Globus pallidus (tissue), 1 donor: Measurements from ENCODE around the gene RPL10L.

Source experiments
- DNase-seq: peaks from one replicate; pipeline ENCODE4 v3.0.0-alpha.2; 2015; ENCODE audit warnings: low spot score

RPL10L gene

DNA sequence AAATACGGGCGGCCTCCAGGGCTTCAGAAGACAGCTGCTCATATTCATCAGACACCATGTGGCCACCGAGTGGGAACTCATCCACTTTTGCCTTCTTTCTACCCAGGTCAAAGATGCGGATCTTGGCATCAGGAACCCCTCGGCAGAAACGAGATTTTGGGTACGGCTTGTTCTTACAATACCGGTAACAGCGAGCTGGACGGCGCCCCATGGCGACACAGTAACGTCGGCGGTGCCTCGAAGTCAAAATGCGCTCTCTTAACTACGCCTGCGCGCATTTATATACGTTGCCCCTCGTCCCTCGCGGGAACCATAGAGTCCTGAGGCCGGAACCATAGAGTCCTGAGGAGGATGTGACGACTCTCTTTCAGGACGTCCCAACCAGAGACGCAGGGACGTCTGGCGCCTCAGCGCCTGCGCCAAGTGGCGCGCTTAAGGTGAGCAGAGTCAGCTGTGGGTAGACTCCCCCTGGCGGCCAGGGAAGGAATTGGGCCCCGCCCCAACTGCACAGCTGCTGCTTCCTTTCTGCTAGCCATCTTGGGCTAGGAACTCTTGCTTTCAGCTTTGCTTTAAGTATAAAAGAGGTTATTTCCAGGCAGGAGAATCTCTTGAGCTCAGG, at the start of gene RPL10L:
RPL10L (minus strand) TSS at position 256 of the 619 bp plus-strand sequence; CDS start at position 211, 45 bp downstream.
- no peak for DNase-seq

DNA sequence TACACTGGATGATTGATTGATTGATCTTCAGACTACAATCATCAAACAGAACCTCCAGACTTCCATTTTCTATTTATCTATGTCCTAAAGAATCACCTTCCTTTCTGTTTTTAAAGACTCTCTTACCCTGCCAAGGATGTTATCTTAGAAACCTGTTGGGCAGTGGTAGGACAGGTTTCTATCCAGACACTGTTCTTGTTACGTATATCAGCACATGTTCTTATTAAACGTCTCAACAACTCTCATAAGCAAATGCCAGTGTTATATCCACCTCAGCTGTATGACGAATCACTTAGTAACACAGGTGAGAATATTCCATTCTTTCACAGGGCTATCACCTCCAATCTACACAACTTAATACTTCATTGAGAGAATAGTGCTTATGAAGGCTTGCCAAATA, 40.2 kb upstream of the RPL10L start:
- no peak for DNase-seq

DNA sequence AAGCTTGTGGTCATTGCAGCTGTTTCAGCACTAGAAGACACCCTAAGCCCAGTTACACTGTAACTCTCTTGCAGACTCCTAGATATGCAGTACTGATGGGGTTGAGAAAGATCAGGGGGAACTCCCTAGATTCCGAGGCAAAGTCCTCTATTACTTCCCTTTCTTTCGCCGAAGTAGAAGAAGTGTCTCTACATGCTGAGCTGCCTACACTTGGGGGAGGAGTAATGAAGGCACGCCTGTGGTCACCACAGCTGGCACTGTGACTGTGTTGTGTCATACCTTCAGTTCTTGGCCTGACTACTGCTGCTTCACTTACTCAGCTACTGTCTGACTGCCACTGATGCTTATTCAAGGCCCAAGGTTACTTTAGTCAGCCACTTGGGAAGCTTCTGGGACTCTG, 35.1 kb upstream of the RPL10L start:
- DNase-seq: no peak

DNA sequence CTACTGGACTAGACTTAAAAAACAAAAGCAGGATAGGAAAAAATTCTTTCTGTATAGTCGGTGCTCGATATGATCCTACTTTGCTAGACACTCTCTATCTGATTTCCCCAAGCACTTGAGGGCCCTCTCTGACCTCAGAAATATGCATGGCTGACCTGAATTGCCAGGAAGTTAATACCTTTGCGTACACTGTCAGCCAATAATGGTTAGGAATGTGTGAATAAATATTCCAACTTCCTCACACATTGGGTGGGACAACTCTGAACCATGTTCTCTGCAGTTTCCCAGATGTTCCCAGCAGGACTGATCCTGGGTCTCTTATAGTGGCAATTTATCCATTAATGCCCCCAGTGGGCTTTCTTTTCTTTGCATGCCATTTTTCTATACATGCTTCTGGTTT, 20.5 kb upstream of the RPL10L start:
- no peak for DNase-seq

DNA sequence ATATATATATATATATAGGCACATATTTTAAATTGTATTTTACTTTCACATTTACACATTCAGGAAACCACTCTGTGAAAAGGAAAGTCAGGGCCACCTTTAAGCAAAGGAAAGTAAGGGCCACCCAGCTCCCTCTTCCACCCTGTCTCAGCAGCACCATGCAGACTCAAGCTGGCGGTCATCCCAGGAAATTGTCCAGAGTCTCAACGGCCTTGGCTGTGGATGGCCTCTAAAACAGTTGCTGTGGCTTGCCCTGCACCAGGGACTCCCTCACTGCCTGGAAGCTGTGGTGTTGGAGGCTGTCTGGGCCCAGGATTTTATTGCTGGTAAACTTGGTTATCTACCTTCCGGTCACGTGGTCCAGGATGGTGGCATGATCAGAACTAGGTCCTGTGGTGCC, 11.8 kb upstream of the RPL10L start:
- DNase-seq: peak; percentile 3

DNA sequence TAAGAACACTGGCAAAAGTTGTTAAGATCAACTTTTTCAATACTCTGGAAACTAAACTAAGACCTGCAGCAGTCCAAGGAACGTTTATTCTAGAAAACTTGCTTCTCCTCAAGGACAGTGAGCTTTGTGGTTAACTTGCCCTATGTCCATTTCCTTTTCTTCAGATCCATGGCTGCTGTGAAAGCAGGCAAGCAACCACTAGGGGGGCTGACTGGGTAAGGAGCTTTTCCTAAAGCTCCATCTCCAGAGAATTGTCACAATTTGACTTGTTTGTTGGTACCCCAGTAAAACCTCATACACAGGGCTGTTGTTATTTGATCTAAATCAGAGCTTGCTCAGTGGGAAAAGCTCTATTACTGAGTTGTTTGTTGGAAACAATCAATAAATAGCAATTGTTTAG, 10.1 kb upstream of the RPL10L start:
- DNase-seq: peak; percentile 3

DNA sequence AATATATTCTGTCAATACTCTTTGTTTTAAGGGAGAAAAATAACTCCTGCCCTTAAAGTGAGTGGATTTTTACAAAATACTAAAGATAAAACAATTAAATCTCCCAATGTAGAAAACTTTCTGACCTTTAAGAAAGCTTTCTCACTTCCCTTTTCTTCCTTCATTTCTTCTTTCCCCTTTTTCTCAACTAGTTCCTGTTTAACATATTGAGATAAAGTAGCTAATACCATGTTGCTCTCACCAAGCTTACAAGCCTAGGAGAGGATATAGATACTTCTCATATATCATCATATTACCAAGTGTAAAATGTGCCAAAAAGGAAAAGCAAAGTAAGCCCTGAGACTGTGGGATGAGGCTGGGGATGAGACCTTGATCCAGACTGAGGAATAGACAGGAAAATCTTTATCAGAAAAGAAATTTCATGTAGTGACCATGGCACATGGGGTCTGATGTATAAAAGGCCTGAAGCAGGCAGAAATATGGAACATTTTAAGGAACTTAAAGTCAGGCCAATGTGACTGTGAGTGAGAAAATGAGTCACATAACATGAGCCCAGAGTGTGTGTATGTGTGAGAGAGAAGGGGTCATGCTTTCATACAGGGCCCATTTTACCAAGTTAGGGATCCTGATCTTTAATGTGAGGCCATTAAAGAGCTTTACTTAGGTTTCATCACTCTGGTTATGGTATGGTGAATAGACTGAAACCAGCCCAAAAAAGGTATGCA, 1.6 kb upstream of the RPL10L start:
- no peak for DNase-seq

DNA sequence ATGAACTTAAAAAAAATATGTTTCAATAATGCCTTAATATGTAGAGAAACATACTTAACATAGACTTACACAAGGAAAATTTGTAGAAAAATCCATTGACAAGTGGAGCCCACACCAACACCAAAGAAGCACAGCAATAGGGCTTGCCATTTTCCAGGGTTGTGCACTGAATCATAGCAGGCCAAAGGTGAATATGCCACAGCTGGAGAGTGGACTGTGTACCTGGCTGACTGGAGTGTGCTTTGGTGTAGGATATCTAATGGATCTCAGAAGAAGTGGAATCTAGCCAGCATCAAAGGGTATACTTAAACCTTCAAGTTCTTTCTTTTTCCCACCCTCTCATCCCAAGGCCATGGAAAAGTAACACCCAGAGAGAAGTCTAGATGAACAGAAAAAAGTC, 4.8 kb downstream of the RPL10L start:
- DNase-seq: no peak

DNA sequence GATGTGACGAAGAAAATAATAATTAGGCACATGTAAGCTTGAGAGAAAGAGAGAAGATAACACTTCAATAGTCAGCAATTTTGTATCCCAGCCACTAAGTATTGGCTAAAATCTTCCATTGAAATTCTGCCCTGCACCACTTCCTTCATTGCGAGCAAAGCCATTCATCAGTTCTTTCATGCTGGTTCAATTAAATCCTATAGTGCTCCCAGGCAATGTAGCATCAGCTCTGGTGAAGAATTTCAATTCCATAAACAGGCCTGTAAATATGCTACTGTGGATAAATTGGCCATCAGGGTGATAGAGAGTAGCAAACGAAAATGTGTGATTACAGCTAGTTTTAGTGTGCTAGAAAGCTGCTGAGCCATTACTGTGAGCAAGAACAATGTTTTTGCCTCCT, 24.7 kb downstream of the RPL10L start:
- no peak for DNase-seq
